GM23338 (cell line): ENCODE results near the gene PLA2G2A. TPM values are rescaled to one million over a fixed set of nuclear protein-coding genes. Genes with fewer than 3 reads are reported as not detected.

Experiments
- ATAC-seq: fragments of 200-7000 bp; cut with Tn5 transposase; 3 replicates; pipeline ENCODE4 v1.9.1; 2020
- DNase-seq: peaks from one replicate; pipeline ENCODE4 v3.0.0-alpha.2; 2015; ENCODE audit warnings: low spot score
- H2AFZ ChIP-seq: fragments of 200-600 bp; sonication (generic); 2 replicates; pipeline ENCODE4 v1.8.0; 2016; ENCODE audit warnings: antibody characterized with exemption, mild to moderate bottlenecking, moderate library complexity
- H3F3A ChIP-seq: fragments of 200-600 bp; sonication (generic); replicated peaks from 2 replicates; pipeline ENCODE4 v1.8.0; 2017; ENCODE audit warnings: antibody characterized with exemption, mixed run types, low read depth
- H3K27ac ChIP-seq: fragments of 200-600 bp; sonication (generic); 2 replicates; pipeline ENCODE4 v1.6.1; 2016; ENCODE audit warnings: low read depth
- H3K27me3 ChIP-seq: fragments of 200-600 bp; sonication (generic); 2 replicates; pipeline ENCODE4 v1.8.0; 2016; ENCODE audit warnings: mild to moderate bottlenecking, mixed run types, moderate library complexity; ENCODE audit not compliant: insufficient read depth
- H3K36me3 ChIP-seq: fragments of 200-600 bp; sonication (generic); 2 replicates; pipeline ENCODE4 v1.8.0; 2016; ENCODE audit warnings: mild to moderate bottlenecking; ENCODE audit not compliant: insufficient read depth
- H3K4me1 ChIP-seq: fragments of 200-600 bp; sonication (generic); 2 replicates; pipeline ENCODE4 v1.8.0; 2016; ENCODE audit warnings: mild to moderate bottlenecking, moderate library complexity; ENCODE audit not compliant: insufficient read depth
- H3K4me2 ChIP-seq: fragments of 200-600 bp; sonication (generic); 2 replicates; pipeline ENCODE4 v1.7.1; 2017; ENCODE audit warnings: mixed run types
- H3K4me3 ChIP-seq: fragments of 200-600 bp; sonication (generic); 2 replicates; pipeline ENCODE4 v1.6.1; 2016; ENCODE audit warnings: mixed run types
- H3K79me2 ChIP-seq: fragments of 200-600 bp; sonication (generic); replicated peaks from 2 replicates; pipeline ENCODE4 v1.8.0; 2017; ENCODE audit warnings: mild to moderate bottlenecking; ENCODE audit not compliant: insufficient read depth
- H3K9me2 ChIP-seq: fragments of 200-600 bp; sonication (generic); 2 replicates; pipeline ENCODE4 v1.8.0; 2017; ENCODE audit not compliant: insufficient read depth
- H4K20me1 ChIP-seq: fragments of 200-600 bp; sonication (generic); replicated peaks from 2 replicates; pipeline ENCODE4 v1.8.0; 2017; ENCODE audit warnings: mild to moderate bottlenecking; ENCODE audit not compliant: insufficient read depth
- H3K27ac Mint-ChIP-seq: 2 replicates; pipeline ENCODE4 v1.8.0; 2020; ENCODE audit warnings: inconsistent platforms, mild to moderate bottlenecking, moderate library complexity, mixed read lengths
- H3K27me3 Mint-ChIP-seq: 3 replicates; pipeline ENCODE4 v1.8.0; 2022; ENCODE audit warnings: low read depth, mild to moderate bottlenecking, moderate library complexity, mixed read lengths, inconsistent platforms; ENCODE audit not compliant: insufficient read depth, poor library complexity
- H3K36me3 Mint-ChIP-seq: 3 replicates; pipeline ENCODE4 v1.8.0; 2021; ENCODE audit warnings: low read depth, mild to moderate bottlenecking, inconsistent platforms, moderate library complexity, mixed read lengths
- H3K4me1 Mint-ChIP-seq: 3 replicates; pipeline ENCODE4 v1.8.0; 2020; ENCODE audit warnings: mild to moderate bottlenecking, inconsistent platforms, mixed read lengths
- H3K4me3 Mint-ChIP-seq: 3 replicates; pipeline ENCODE4 v1.8.0; 2021; ENCODE audit warnings: moderate library complexity, mild to moderate bottlenecking, inconsistent platforms, mixed read lengths
- H3K9me3 Mint-ChIP-seq: 3 replicates; pipeline ENCODE4 v1.8.0; 2020; ENCODE audit warnings: moderate library complexity, mild to moderate bottlenecking, inconsistent platforms, mixed read lengths
- CREB1 ChIP-seq: fragments of 250-450 bp; sonication (Bioruptor Pico); IDR thresholded peaks from 2 replicates; pipeline ENCODE4 v1.5.0; 2020; ENCODE audit warnings: low read depth, mild to moderate bottlenecking, moderate library complexity
- CTCF ChIP-seq, 2 experiments: fragments of 200-600 bp in 1 of 2; sonication (generic) in 1 of 2; conservative IDR thresholded peaks; 2 replicates each; pipeline versions ENCODE4 v1.5.1 to v1.6.1; 2016 to 2017; ENCODE audit warnings: antibody characterized with exemption in 2 of 2, low read depth in 2 of 2, mild to moderate bottlenecking in 2 of 2, moderate library complexity in 1 of 2
- ETS1 ChIP-seq: IDR thresholded peaks from 2 replicates; pipeline ENCODE4 v1.6.1; 2016; ENCODE audit warnings: antibody characterized with exemption
- EZH2 ChIP-seq: fragments of 200-600 bp; sonication (generic); IDR thresholded peaks from one replicate; pipeline ENCODE4 v1.8.0; 2017; ENCODE audit warnings: antibody characterized with exemption, mild to moderate bottlenecking, low read depth; ENCODE audit not compliant: unreplicated experiment
- EZH2phosphoT487 ChIP-seq: fragments of 200-600 bp; sonication (generic); IDR thresholded peaks from one replicate; pipeline ENCODE4 v1.8.1; 2018; ENCODE audit warnings: antibody characterized with exemption; ENCODE audit not compliant: unreplicated experiment
- JUNB ChIP-seq: IDR thresholded peaks from one replicate; pipeline ENCODE4 v1.6.1; 2016; ENCODE audit warnings: antibody characterized with exemption; ENCODE audit not compliant: unreplicated experiment
- NANOG ChIP-seq: IDR thresholded peaks from 2 replicates; pipeline ENCODE4 v1.6.1; 2016; ENCODE audit warnings: antibody characterized with exemption, borderline replicate concordance
- POLR2AphosphoS5 ChIP-seq: IDR thresholded peaks from 2 replicates; pipeline ENCODE4 v1.6.1; 2016; ENCODE audit warnings: antibody characterized with exemption, low read depth
- REST ChIP-seq: IDR thresholded peaks from one replicate; pipeline ENCODE4 v1.6.1; 2018; ENCODE audit warnings: antibody characterized with exemption; ENCODE audit not compliant: unreplicated experiment
- STAT1 ChIP-seq: IDR thresholded peaks from one replicate; pipeline ENCODE4 v1.6.1; 2016; ENCODE audit warnings: antibody characterized with exemption; ENCODE audit not compliant: unreplicated experiment
- ZNF114 ChIP-seq: fragments of 250-450 bp; sonication (Bioruptor Pico); IDR thresholded peaks from 2 replicates; pipeline ENCODE4 v1.5.0; 2020; ENCODE audit warnings: mild to moderate bottlenecking, moderate library complexity
- ZNF331 ChIP-seq: fragments of 250-450 bp; sonication (Bioruptor Pico); IDR thresholded peaks from 2 replicates; pipeline ENCODE4 v1.5.0; 2020; ENCODE audit warnings: low read depth, mild to moderate bottlenecking, moderate library complexity
- ZNF462 ChIP-seq: fragments of 250-450 bp; sonication (Bioruptor Pico); IDR thresholded peaks from 2 replicates; pipeline ENCODE4 v1.5.0; 2020; ENCODE audit warnings: mild to moderate bottlenecking, moderate library complexity
- polyA plus RNA-seq: library from polyadenylated mRNA; unstranded; fragments of >200 nt; fragmentation: Nextera tagmentation; extraction: Ambion mirVana; gene quantifications from 2 replicates; pipeline ENCODE4 v1.2.1, GENCODE V29; 2016
- total RNA-seq: library from RNA; depleted of rRNA; stranded (reverse); fragments of >200 nt; shearing (Covaris generic); gene quantifications from 2 replicates; pipeline ENCODE4 v1.2.3, GENCODE V29; 2014

PLA2G2A gene
- total and polyA plus RNA-seq, 2 experiments from 2014 or later = 0.55 TPM; not detected in 1

- no peak overlapping the region for H3K27ac Mint-ChIP-seq
- Histone ChIP-seq H3K4me1 (no peaks in the 10 kb centered on the region), H2AFZ (no peak overlapping the region), H3K9me2 (no peaks in the 10 kb centered on the region), H3K36me3 (no peaks in the 10 kb centered on the region), H4K20me1 (no peaks in the 10 kb centered on the region), H3K79me2 (no peaks in the 10 kb centered on the region), H3K27me3 (no peaks in the 10 kb centered on the region), H3F3A (no peaks in the 10 kb centered on the region), H3K27ac (no peak overlapping the region), H3K4me2 (no peak overlapping the region), H3K4me3 (no peak overlapping the region)
- no peaks in the 10 kb centered on the region for H3K4me1 Mint-ChIP-seq
- peaks cover 20% of the 10 kb centered on the region for H3K36me3 Mint-ChIP-seq
- peaks cover 55% of the 10 kb centered on the region for H3K9me3 Mint-ChIP-seq
- no peaks in the 10 kb centered on the region for H3K27me3 Mint-ChIP-seq
- no peak for TF ChIP-seq JUNB
- TF ChIP-seq EZH2 = no peak
- no peak for TF ChIP-seq REST
- TF ChIP-seq ZNF462 (CRISPR knock-in tag) = no peak
- no peak for TF ChIP-seq ZNF114 (CRISPR knock-in tag)
- no peak for TF ChIP-seq NANOG
- TF ChIP-seq STAT1 = no peak
- TF ChIP-seq ZNF331 (CRISPR knock-in tag) = no peak
- no peak for TF ChIP-seq CREB1 (CRISPR knock-in tag)
- TF ChIP-seq ETS1 = no peak
- no peak for TF ChIP-seq EZH2phosphoT487
- TF ChIP-seq CTCF (conservative IDR thresholded peaks at IDR 0.05; ENCODE audit: low read depth in 2 of 2) = no peak
- no peak for TF ChIP-seq POLR2AphosphoS5
- no peak for DNase-seq
- H3K4me3 Mint-ChIP-seq = no peak overlapping the region
- no peak for ATAC-seq
These were observed 29.0 kb upstream of the PLA2G2A start for GRCh38 chr1:20008391-20008841.
